Kidney (tissue), 14 donors: ENCODE measurements around the gene CGB8. TPM values are rescaled to one million over a fixed set of nuclear protein-coding genes. Genes with fewer than 3 reads are reported as not detected.

Experiments used
- DNase-seq, 5 donors: peaks; one replicate each; pipeline ENCODE4 v3.0.0-alpha.2; 2013 to 2020
- FAIRE-seq: peaks from 2 replicates; lab custom pipeline; 2012; peaks lifted over from hg19 to GRCh38; lab: Jason Lieb, UNC
- H3K27ac ChIP-seq, 2 donors: one replicate each; pipeline ENCODE4 v1.7.0; 2013; ENCODE audit warnings: low read depth in 2 of 2, low read length in 2 of 2, inconsistent platforms in 1 of 2
- H3K27me3 ChIP-seq: one replicate; pipeline ENCODE4 v1.7.1; 2013; ENCODE audit warnings: low read length, inconsistent platforms; ENCODE audit not compliant: control insufficient read depth, insufficient read depth
- H3K36me3 ChIP-seq, 3 donors: one replicate each; pipeline versions ENCODE4 v1.7.0 to v1.7.1; 2013; ENCODE audit warnings: low read length in 3 of 3, control low read depth in 1 of 3, inconsistent platforms in 1 of 3; ENCODE audit not compliant: insufficient read depth in 3 of 3, control insufficient read depth in 2 of 3
- H3K4me1 ChIP-seq, 3 donors: one replicate each; pipeline versions ENCODE4 v1.7.0 to v1.7.1; 2013; ENCODE audit warnings: low read length in 3 of 3, inconsistent platforms in 1 of 3, low read depth in 1 of 3; ENCODE audit not compliant: control insufficient read depth in 2 of 3, insufficient read depth in 2 of 3
- H3K4me3 ChIP-seq, 3 donors: one replicate each; pipeline versions ENCODE4 v1.7.0 to v1.8.1; 2013; ENCODE audit warnings: low read length in 3 of 3, control low read depth in 1 of 3, inconsistent platforms in 1 of 3
- H3K9ac ChIP-seq, 3 donors: one replicate each; pipeline versions ENCODE4 v1.7.0 to v1.7.1; 2013; ENCODE audit warnings: low read length in 3 of 3, control low read depth in 1 of 3, inconsistent platforms in 1 of 3
- H3K9me3 ChIP-seq, 3 donors: one replicate each; pipeline versions ENCODE4 v1.7.0 to v1.7.1; 2013; ENCODE audit warnings: low read length in 3 of 3, control low read depth in 1 of 3, inconsistent platforms in 1 of 3; ENCODE audit not compliant: control insufficient read depth in 2 of 3, insufficient read depth in 1 of 3
- CTCF ChIP-seq: IDR thresholded peaks from 3 replicates; pipeline ENCODE4 v1.5.1; 2012; ENCODE audit warnings: mild to moderate bottlenecking, moderate library complexity, borderline replicate concordance; ENCODE audit not compliant: insufficient read depth; ENCODE audit errors: extremely low read depth
- intact Hi-C: fragments of 100-400 bp; cut with DNase I; formaldehyde crosslinking; loops from one replicate; pipeline ENCODE4 v1.11.1; 2022
- polyA plus RNA-seq: library from polyadenylated mRNA; stranded (reverse); fragments of 350-450 nt; fragmentation: Illumina TruSeq; extraction: RNeasy Lipid Tissue Mini Kit (QIAGEN cat#74804); gene quantifications from one replicate; pipeline ENCODE4 v1.2.3, GENCODE V29; 2014; ENCODE audit warnings: low read depth, low replicate concordance; ENCODE audit not compliant: insufficient read depth
- total RNA-seq: library from RNA; stranded (reverse); fragmentation: NEBNext Ultra II Directional; extraction: Animal tissue kit (Norgen Biotek cat#: 25700); gene quantifications from one replicate; pipeline ENCODE4 v1.2.1, GENCODE V29; 2021
- donor health status: control.
- donor health status: control.
- donor health status: control.
- donor health status: control.
- donor health status: control.
- donor health status: DM: yes; HTN: yes; CAD: no.
- donor health status: Normal renal cell carcinoma (clear cell type).

The CGB8 gene
- total and polyA plus RNA-seq, 2 donors from 2014 or later = not detected

GRCh38 chr19:49069026-49069425 lies 20.1 kb upstream of the CGB8 start:
- intact Hi-C loops = no loop called here
- FAIRE-seq = no peak
- Histone ChIP-seq H3K36me3 (no peaks in the 10 kb centered on the region), H3K4me3 (peak overlapping the region in 1 of 3 donors; percentile 2), H3K27ac (no peak overlapping the region), H3K27me3 (peaks cover 10% of the 10 kb centered on the region), H3K9me3 (no peaks in the 10 kb centered on the region), H3K9ac (no peak overlapping the region), H3K4me1 (no peaks in the 10 kb centered on the region)
- TF ChIP-seq CTCF = no peak
- no peak for DNase-seq

GRCh38 chr19:49067554-49067953 lies 18.6 kb upstream of the CGB8 start:
- H3K36me3 ChIP-seq = no peaks in the 10 kb centered on the region
- DNase-seq (no peak), FAIRE-seq (no peak)
- H3K9ac ChIP-seq = no peak overlapping the region
- TF ChIP-seq CTCF = no peak
- H3K27me3 ChIP-seq = peaks cover 2% of the 10 kb centered on the region
- H3K4me1 ChIP-seq = no peaks in the 10 kb centered on the region
- no peak overlapping the region for H3K27ac ChIP-seq
- no peaks in the 10 kb centered on the region for H3K9me3 ChIP-seq
- no peak overlapping the region for H3K4me3 ChIP-seq
- intact Hi-C loops = no loop called here

GRCh38 chr19:49065905-49066512 lies 17.1 kb upstream of the CGB8 start:
- intact Hi-C loops = no loop called here
- TF ChIP-seq CTCF = no peak
- DNase-seq (peak in 1 of 5 donors; percentile 57), FAIRE-seq (no peak)
- Histone ChIP-seq H3K4me3 (no peak overlapping the region), H3K9ac (no peak overlapping the region), H3K4me1 (no peaks in the 10 kb centered on the region), H3K36me3 (no peaks in the 10 kb centered on the region), H3K27ac (no peak overlapping the region), H3K27me3 (peaks cover 2% of the 10 kb centered on the region), H3K9me3 (no peaks in the 10 kb centered on the region)
